HepG2 (cell line): ENCODE results near the gene ANKS1B. TPM values are rescaled to one million over a fixed set of nuclear protein-coding genes. Genes with fewer than 3 reads are reported as not detected.

ENCODE experiments used
- ATAC-seq: fragments of 200-7000 bp; cut with Tn5 transposase; 3 replicates; pipeline ENCODE4 v1.9.1; 2020; ENCODE audit warnings: mild to moderate bottlenecking, moderate library complexity
- BruUV-seq: library from RNA; stranded (reverse); fragments of 400-500 nt; replicated peaks from 2 replicates; lab custom pipeline; 2021; lab: Mats Ljungman, UMichigan
- CTCF ChIA-PET: fragments of 300-600 bp; formaldehyde crosslinking; extraction: SDS; loops from one replicate; lab custom pipeline; 2021; ENCODE audit warnings: low total read pairs, inconsistent platforms, low intra/inter-chr PET ratio; lab: Yijun Ruan, JAX
- POLR2A ChIA-PET: fragments of 350-600 bp; sonication (Branson Sonifier 250); formaldehyde crosslinking; loops from one replicate; lab custom pipeline; 2020; ENCODE audit warnings: antibody characterized with exemption, inconsistent platforms; lab: Yijun Ruan, JAX
- DNase-seq: peaks from one replicate; pipeline ENCODE4 v3.0.0-alpha.2; 2015; ENCODE audit warnings: low spot score
- FAIRE-seq: peaks from 3 replicates; lab custom pipeline; 2011; peaks lifted over from hg19 to GRCh38; lab: Jason Lieb, UNC
- H2AFZ ChIP-seq: one replicate; pipeline ENCODE4 v1.6.1; 2011; ENCODE audit warnings: low read length, inconsistent platforms
- H3K27ac ChIP-seq: fragments of 300-600 bp; 3 replicates; pipeline ENCODE4 v1.8.0; 2011; ENCODE audit warnings: mixed run types, mild to moderate bottlenecking, mixed read lengths, low read length, inconsistent platforms; ENCODE audit not compliant: insufficient read depth; ENCODE audit errors: extremely low read length
- H3K27me3 ChIP-seq, 2 experiments: fragments of 200-600 bp in 1 of 2; 2 replicates in 1 of 2; 3 replicates in 1 of 2; pipeline versions ENCODE4 v1.6.0 to v1.8.0; 2011; ENCODE audit warnings: low read length in 2 of 2, mild to moderate bottlenecking in 2 of 2, moderate library complexity in 2 of 2, inconsistent platforms in 1 of 2; ENCODE audit not compliant: insufficient read depth in 2 of 2, control insufficient read depth in 1 of 2
- H3K36me3 ChIP-seq, 2 experiments: fragments of 200-600 bp in 1 of 2; replicated peaks in 1 of 2; 2 replicates in 1 of 2; 3 replicates in 1 of 2; pipeline versions ENCODE4 v1.5.1 to v1.8.0; 2011; ENCODE audit warnings: low read length in 2 of 2, inconsistent platforms in 1 of 2; ENCODE audit not compliant: insufficient read depth in 2 of 2, control insufficient read depth in 1 of 2
- H3K4me1 ChIP-seq: 2 replicates; pipeline ENCODE4 v1.5.1; 2012; ENCODE audit warnings: low read length, inconsistent platforms; ENCODE audit not compliant: insufficient read depth
- H3K4me2 ChIP-seq: 2 replicates; pipeline ENCODE4 v1.6.0; 2011; ENCODE audit warnings: low read depth, low read length, inconsistent platforms
- H3K4me3 ChIP-seq, 3 experiments: fragments of 200-600 bp in 1 of 3; sonication (generic), shearing (Covaris generic) in 1 of 3; replicated peaks in 1 of 3; 2 replicates each; pipeline ENCODE4 v1.5.1; 2011 to 2016; ENCODE audit warnings: low read length in 3 of 3, inconsistent platforms in 2 of 3, low read depth in 2 of 3, mild to moderate bottlenecking in 2 of 3, control low read depth in 1 of 3, mixed read lengths in 1 of 3; ENCODE audit not compliant: insufficient read depth in 1 of 3
- H3K79me2 ChIP-seq: one replicate; pipeline ENCODE4 v1.6.1; 2011; ENCODE audit warnings: low read length, inconsistent platforms; ENCODE audit not compliant: insufficient read depth
- H3K9ac ChIP-seq: 2 replicates; pipeline ENCODE4 v1.6.0; 2011; ENCODE audit warnings: mild to moderate bottlenecking, low read depth, low read length, inconsistent platforms; ENCODE audit not compliant: insufficient read depth
- H3K9me3 ChIP-seq: 2 replicates; pipeline ENCODE4 v1.5.1; 2012; ENCODE audit warnings: mild to moderate bottlenecking, low read length
- H4K20me1 ChIP-seq: 2 replicates; pipeline ENCODE4 v1.6.0; 2011; ENCODE audit warnings: inconsistent platforms, mild to moderate bottlenecking, low read length, moderate library complexity; ENCODE audit not compliant: insufficient read depth
- CBX5 ChIP-seq: sonication (generic); formaldehyde crosslinking; IDR thresholded peaks from 2 replicates; pipeline ENCODE4 v1.4.0; 2020; ENCODE audit warnings: missing genetic modification reagents, borderline replicate concordance
- FOXJ3 ChIP-seq: sonication (generic); formaldehyde crosslinking; IDR thresholded peaks from 2 replicates; pipeline ENCODE4 v1.4.0; 2020; ENCODE audit warnings: missing genetic modification reagents, mild to moderate bottlenecking, borderline replicate concordance
- IKZF1 ChIP-seq: fragments of 450-650 bp; IDR thresholded peaks from 2 replicates; pipeline ENCODE4 v1.7.1; 2016
- IRX3 ChIP-seq: sonication (generic); formaldehyde crosslinking; IDR thresholded peaks from 2 replicates; pipeline ENCODE4 v1.8.1; 2023; ENCODE audit warnings: mild to moderate bottlenecking, low read depth, missing genetic modification reagents, borderline replicate concordance
- KDM4B ChIP-seq: sonication (generic); formaldehyde crosslinking; IDR thresholded peaks from 2 replicates; pipeline ENCODE4 v1.4.0; 2020; ENCODE audit warnings: missing genetic modification reagents
- RAD21 ChIP-seq: fragments of 450-650 bp; formaldehyde crosslinking; IDR thresholded peaks from 2 replicates; pipeline ENCODE4 v1.5.0; 2020; ENCODE audit warnings: mild to moderate bottlenecking
- RARG ChIP-seq: sonication (generic); formaldehyde crosslinking; IDR thresholded peaks from 2 replicates; pipeline ENCODE4 v1.4.0; 2020; ENCODE audit warnings: low read depth, mild to moderate bottlenecking, missing genetic modification reagents
- RFX1 ChIP-seq: fragments of 450-650 bp; IDR thresholded peaks from 2 replicates; pipeline ENCODE4 v1.6.1; 2017
- SAFB2 ChIP-seq: sonication (generic); formaldehyde crosslinking; IDR thresholded peaks from 2 replicates; pipeline ENCODE4 v1.5.1; 2020; ENCODE audit warnings: missing genetic modification reagents, low read depth, mild to moderate bottlenecking, borderline replicate concordance
- TBL1XR1 ChIP-seq: fragments of 150-350 bp; IDR thresholded peaks from 2 replicates; pipeline ENCODE4 v1.6.1; 2014; ENCODE audit warnings: borderline replicate concordance, low read length; ENCODE audit not compliant: partially characterized antibody
- ZFX ChIP-seq: sonication (generic); formaldehyde crosslinking; IDR thresholded peaks from 2 replicates; pipeline ENCODE4 v1.4.0; 2020; ENCODE audit warnings: mild to moderate bottlenecking, low read depth, missing genetic modification reagents, moderate library complexity
- whole genome bisulfite sequencing: methylation state at CpG from one replicate; pipeline ENCODE4 v1.1.6; 2017; ENCODE audit warnings: low lambda C conversion rate; 5-methylcytosine and 5-hydroxymethylcytosine counted together
- in situ Hi-C: cut with HindIII; loops from 2 replicates; pipeline ENCODE4 v1.10.0; 2017; ENCODE audit warnings: low pct_unique_long_range_greater_than_20kb; ENCODE audit not compliant: extremely low pct_ligation_motif_present
- intact Hi-C: fragments of 100-400 bp; cut with micrococcal nuclease; formaldehyde crosslinking; loops from one replicate; pipeline ENCODE4 v1.10.0; 2022; ENCODE audit not compliant: unreplicated experiment
- polyA plus RNA-seq, 8 experiments: library from polyadenylated mRNA; depleted of rRNA in 3 of 8; stranded (reverse) in 7 of 8; unstranded in 1 of 8; fragments of >200 nt; fragmentation: Illumina TruSeq in 4 of 8; extraction: Trizol in 4 of 8; gene quantifications; 2 replicates each; pipeline versions ENCODE4 v1.2.1 to v1.2.3, GENCODE V29; 2011 to 2016; ENCODE audit warnings: low read depth in 4 of 8, missing spikeins in 1 of 8, mixed read lengths in 1 of 8; ENCODE audit not compliant: insufficient read depth in 1 of 8
- total RNA-seq, 5 experiments: library from RNA; depleted of rRNA; stranded (reverse); fragments of >200 nt; fragmentation: Illumina TruSeq; extraction: Trizol; gene quantifications; 2 replicates each; pipeline ENCODE4 v1.2.3, GENCODE V29; 2016; ENCODE audit warnings: low read depth in 1 of 5
- TF ChIP-seq, protein P1 (sequence below), 2 experiments: IDR thresholded peaks; 2 replicates each; pipeline ENCODE4 v1.6.1; 2011 to 2012; ENCODE audit warnings: low read length in 2 of 2, borderline replicate concordance in 1 of 2, low read depth in 1 of 2, mild to moderate bottlenecking in 1 of 2, moderate library complexity in 1 of 2
- TF ChIP-seq, protein P2 (sequence below): sonication (generic); formaldehyde crosslinking; IDR thresholded peaks from 2 replicates; pipeline ENCODE4 v1.8.0; 2023; ENCODE audit warnings: mild to moderate bottlenecking, missing genetic modification reagents
- TF ChIP-seq, protein P3 (sequence below): sonication (generic); formaldehyde crosslinking; IDR thresholded peaks from 2 replicates; pipeline ENCODE4 v1.5.0; 2020; ENCODE audit warnings: missing genetic modification reagents, mild to moderate bottlenecking, borderline replicate concordance
- TF ChIP-seq, protein P4 (sequence below): sonication (generic); formaldehyde crosslinking; IDR thresholded peaks from 2 replicates; pipeline ENCODE4 v1.4.0; 2020; ENCODE audit warnings: missing genetic modification reagents
- TF ChIP-seq, protein P5 (sequence below): sonication (generic); formaldehyde crosslinking; IDR thresholded peaks from 2 replicates; pipeline ENCODE4 v1.4.0; 2020; ENCODE audit warnings: mild to moderate bottlenecking, missing genetic modification reagents

The ANKS1B gene
- total and polyA plus RNA-seq, 2 of the 13 experiments (the other 11 are each of a cell fraction or from before 2014, with no cell fraction given), result 0.15 TPM; not detected in 1

DNA sequence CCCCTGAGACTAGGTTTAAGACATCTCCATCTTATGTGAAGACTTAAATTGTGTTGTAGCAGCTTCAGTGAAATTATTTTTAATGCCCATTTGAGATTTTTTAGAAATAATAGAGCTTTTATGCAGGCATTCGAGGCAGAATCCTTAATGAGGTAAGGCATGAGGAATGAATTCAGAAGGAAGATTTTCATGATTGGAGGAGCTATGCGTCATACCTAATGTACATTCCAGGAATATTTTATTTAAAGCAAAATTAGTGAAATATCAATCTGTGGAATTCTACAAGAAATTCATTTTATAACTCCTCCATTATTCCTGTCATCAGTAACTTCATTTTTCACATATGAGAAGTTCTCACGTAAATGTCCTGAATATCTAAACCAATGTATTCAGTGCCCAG is 373.1 kb downstream of the ANKS1B start:
- H3K27me3 ChIP-seq, result no peaks in the 10 kb centered on the region
- H3K4me1 ChIP-seq, result no peaks in the 10 kb centered on the region
- no peak overlapping the region for H2AFZ ChIP-seq
- DNase-seq, result no peak
- intact Hi-C loops, result no loop called here
- H3K79me2 ChIP-seq, result no peaks in the 10 kb centered on the region
- FAIRE-seq, result no peak
- H4K20me1 ChIP-seq, result no peaks in the 10 kb centered on the region
- no peak for ATAC-seq
- no peak overlapping the region for H3K4me3 ChIP-seq
- BruUV-seq, result no TSS peak
- ChIA-PET CTCF (no interaction called here), POLR2A (no interaction called here)
- H3K36me3 ChIP-seq, result no peaks in the 10 kb centered on the region
- WGBS, result 2% methylated on average over 3 of the region's 3 CpGs
- no peaks in the 10 kb centered on the region for H3K9me3 ChIP-seq
- H3K4me2 ChIP-seq, result no peak overlapping the region
- no peak overlapping the region for H3K9ac ChIP-seq
- in situ Hi-C loops, result no loop called here
- H3K27ac ChIP-seq, result no peak overlapping the region
- no peak for TF ChIP-seq IKZF1
- TF ChIP-seq FOXJ3 (CRISPR knock-in tag), result no peak
- no peak for TF ChIP-seq RAD21 (CRISPR knock-in tag)
- TF ChIP-seq, protein P1, sequence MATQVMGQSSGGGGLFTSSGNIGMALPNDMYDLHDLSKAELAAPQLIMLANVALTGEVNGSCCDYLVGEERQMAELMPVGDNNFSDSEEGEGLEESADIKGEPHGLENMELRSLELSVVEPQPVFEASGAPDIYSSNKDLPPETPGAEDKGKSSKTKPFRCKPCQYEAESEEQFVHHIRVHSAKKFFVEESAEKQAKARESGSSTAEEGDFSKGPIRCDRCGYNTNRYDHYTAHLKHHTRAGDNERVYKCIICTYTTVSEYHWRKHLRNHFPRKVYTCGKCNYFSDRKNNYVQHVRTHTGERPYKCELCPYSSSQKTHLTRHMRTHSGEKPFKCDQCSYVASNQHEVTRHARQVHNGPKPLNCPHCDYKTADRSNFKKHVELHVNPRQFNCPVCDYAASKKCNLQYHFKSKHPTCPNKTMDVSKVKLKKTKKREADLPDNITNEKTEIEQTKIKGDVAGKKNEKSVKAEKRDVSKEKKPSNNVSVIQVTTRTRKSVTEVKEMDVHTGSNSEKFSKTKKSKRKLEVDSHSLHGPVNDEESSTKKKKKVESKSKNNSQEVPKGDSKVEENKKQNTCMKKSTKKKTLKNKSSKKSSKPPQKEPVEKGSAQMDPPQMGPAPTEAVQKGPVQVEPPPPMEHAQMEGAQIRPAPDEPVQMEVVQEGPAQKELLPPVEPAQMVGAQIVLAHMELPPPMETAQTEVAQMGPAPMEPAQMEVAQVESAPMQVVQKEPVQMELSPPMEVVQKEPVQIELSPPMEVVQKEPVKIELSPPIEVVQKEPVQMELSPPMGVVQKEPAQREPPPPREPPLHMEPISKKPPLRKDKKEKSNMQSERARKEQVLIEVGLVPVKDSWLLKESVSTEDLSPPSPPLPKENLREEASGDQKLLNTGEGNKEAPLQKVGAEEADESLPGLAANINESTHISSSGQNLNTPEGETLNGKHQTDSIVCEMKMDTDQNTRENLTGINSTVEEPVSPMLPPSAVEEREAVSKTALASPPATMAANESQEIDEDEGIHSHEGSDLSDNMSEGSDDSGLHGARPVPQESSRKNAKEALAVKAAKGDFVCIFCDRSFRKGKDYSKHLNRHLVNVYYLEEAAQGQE (IDR thresholded peaks at IDR 0.05; ENCODE audit: borderline replicate concordance in 1 of 2, low read depth in 1 of 2, low read length in 2 of 2), result no peak
- TF ChIP-seq IRX3 (CRISPR knock-in tag), result no peak
- no peak for TF ChIP-seq ZFX
- no peak for TF ChIP-seq RARG (CRISPR knock-in tag)
- TF ChIP-seq RFX1, result no peak
- TF ChIP-seq SAFB2 (CRISPR knock-in tag), result no peak
- no peak for TF ChIP-seq TBL1XR1
- TF ChIP-seq, protein P2, sequence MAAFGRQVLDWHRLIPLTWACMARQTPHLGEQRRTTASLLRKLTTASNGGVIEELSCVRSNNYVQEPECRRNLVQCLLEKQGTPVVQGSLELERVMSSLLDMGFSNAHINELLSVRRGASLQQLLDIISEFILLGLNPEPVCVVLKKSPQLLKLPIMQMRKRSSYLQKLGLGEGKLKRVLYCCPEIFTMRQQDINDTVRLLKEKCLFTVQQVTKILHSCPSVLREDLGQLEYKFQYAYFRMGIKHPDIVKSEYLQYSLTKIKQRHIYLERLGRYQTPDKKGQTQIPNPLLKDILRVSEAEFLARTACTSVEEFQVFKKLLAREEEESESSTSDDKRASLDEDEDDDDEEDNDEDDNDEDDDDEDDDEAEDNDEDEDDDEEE (CRISPR knock-in tag), result no peak
- TF ChIP-seq, protein P3, sequence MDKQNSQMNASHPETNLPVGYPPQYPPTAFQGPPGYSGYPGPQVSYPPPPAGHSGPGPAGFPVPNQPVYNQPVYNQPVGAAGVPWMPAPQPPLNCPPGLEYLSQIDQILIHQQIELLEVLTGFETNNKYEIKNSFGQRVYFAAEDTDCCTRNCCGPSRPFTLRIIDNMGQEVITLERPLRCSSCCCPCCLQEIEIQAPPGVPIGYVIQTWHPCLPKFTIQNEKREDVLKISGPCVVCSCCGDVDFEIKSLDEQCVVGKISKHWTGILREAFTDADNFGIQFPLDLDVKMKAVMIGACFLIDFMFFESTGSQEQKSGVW (CRISPR knock-in tag), result no peak
- TF ChIP-seq, protein P4, sequence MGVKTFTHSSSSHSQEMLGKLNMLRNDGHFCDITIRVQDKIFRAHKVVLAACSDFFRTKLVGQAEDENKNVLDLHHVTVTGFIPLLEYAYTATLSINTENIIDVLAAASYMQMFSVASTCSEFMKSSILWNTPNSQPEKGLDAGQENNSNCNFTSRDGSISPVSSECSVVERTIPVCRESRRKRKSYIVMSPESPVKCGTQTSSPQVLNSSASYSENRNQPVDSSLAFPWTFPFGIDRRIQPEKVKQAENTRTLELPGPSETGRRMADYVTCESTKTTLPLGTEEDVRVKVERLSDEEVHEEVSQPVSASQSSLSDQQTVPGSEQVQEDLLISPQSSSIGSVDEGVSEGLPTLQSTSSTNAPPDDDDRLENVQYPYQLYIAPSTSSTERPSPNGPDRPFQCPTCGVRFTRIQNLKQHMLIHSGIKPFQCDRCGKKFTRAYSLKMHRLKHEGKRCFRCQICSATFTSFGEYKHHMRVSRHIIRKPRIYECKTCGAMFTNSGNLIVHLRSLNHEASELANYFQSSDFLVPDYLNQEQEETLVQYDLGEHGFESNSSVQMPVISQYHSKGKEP (CRISPR knock-in tag), result no peak
- TF ChIP-seq, protein P5, sequence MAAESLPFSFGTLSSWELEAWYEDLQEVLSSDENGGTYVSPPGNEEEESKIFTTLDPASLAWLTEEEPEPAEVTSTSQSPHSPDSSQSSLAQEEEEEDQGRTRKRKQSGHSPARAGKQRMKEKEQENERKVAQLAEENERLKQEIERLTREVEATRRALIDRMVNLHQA (CRISPR knock-in tag), result no peak
- TF ChIP-seq CBX5 (CRISPR knock-in tag), result no peak
- no peak for TF ChIP-seq KDM4B (CRISPR knock-in tag)
